Measurements from ENCODE around the gene KCTD7.
"Not testable (repeated sequence)": the region's sequence is repeated elsewhere in the genome, so short reads cannot be mapped to it uniquely, and the experiment has no call there.

Gene KCTD7

GRCh38 chr7:66614596-66614995 is 14.1 kb upstream of the KCTD7 start:
- H3K27ac ChIP-seq; DNase-seq (ENCODE audit: low read depth, low spot score): not testable (repeated sequence)

- DNase-seq (ENCODE audit: low read depth, low spot score) = no peak
- no peak overlapping the region for H3K27ac ChIP-seq
Measured at GRCh38 chr7:66615699-66616098, 13.0 kb upstream of the KCTD7 start.

GRCh38 chr7:66617295-66617694 is 11.4 kb upstream of the KCTD7 start:
- H3K27ac ChIP-seq = no peak overlapping the region
- DNase-seq (ENCODE audit: low read depth, low spot score) = no peak

DNA sequence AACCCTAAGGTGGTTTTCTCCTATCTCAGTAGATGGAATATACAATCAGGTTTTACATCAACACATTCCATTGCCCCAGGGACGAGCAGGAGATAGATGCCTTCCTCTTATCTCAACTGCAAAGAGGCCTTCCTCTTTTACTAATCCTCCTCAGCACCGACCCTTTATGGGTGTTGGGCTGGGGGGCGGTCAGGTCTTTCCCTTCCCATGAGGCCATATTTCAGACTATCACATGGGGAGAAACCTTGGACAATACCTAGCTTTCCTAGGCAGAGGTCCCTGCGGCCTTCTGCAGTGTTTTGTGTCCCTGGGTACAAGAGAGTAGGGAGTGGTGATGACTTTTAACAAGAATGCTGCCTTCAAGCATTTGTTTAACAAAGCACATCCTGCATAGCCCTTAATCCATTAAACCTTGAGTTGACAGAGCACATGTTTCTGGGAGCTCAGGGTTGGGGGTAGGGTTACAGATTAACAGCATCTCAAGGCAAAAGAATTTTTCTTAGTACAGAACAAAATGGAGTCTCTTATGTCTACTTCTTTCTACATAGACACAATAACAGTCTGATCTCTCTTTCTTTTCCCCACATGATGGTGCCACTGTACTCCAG is 9.2 kb upstream of the KCTD7 start:
- DNase-seq (ENCODE audit: low read depth, low spot score); H3K27ac ChIP-seq: not testable (repeated sequence)

DNA sequence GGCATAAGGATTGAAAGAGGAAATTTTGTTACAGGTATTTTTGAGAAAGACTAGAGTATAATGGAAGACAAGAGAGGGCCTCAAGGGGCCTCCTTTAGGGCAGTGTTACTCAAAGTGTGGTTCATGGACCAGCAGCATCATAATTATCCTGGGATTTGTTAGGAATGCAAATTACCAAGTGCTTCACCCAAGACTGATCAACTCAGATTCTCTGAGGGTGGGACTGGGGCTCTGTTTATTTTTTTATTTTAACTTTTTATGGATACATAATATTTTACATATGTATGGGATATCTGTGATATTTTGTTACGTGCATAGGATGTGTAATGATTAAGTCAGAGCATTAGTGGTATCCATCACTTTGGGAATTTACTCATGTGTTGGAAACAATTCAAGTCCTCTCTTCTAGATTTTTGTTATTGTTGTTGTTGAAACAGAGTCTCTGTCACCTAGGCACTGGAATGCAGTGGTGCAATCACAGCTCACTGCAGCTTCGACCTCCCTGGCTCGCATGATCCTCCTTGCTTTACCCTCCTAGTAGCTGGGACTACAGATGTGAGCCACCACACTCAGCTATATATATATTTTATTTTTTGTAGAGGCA is 2.2 kb upstream of the KCTD7 start:
- H3K27ac ChIP-seq = peak overlapping the region; percentile 0
- no peak for DNase-seq (ENCODE audit: low read depth, low spot score)

DNA sequence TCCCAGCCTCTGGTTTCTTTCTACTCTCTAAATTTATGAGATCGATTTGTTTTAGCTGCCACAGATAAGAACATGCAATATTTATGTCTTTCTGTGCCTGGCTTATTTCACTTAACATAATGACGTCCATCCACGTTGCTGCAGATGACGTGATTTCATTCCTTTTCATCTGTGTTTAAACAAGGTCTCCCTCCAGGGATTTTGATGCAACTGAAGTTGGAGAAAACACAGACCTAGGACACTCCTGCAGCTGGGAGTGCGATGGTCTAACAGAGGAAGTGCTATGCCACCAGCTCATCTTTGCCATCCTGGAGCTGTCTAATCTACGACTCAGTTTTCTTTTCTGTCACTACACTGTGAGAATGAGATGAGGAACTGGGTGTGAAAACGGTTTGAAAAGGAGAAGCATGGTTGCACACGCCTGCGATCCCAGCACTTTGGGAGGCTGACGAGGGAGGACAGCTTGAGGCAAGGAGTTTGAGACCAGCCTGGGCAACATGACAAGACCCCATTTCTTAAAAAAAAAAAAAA is 1.5 kb upstream of the KCTD7 start:
- no peak overlapping the region for H3K27ac ChIP-seq
- no peak for DNase-seq (ENCODE audit: low read depth, low spot score)

DNA sequence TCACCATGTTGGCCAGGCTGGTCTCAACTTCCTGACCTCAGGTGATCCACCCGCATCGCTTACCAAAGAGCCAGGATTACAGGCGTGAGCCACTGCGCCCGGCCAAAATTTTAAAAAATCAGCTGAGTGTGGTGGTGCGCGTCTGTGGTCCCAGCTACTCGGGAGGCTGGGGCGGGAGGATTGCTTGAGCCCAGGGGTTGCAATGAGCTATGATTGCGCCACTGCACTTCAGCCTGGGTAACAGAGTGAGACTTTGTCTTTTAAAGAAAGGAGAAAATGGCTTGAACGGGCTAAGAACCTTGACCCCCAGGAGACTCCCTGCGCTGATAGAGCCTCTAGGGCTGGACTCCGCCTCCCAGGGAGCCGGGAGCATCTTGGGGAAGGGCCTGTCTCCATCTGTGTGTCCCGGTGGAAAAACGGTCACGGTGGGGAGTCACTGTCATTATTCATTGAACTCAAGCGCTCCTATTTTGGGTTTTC is 760 bp upstream of the KCTD7 start:
- no peak for DNase-seq (ENCODE audit: low read depth, low spot score)
- peak overlapping the region; percentile 75 for H3K27ac ChIP-seq

- peak overlapping the region; percentile 75 for H3K27ac ChIP-seq
- no peak for DNase-seq (ENCODE audit: low read depth, low spot score)
Measured at GRCh38 chr7:66629222-66630062, 761 bp downstream of the KCTD7 start.

DNA sequence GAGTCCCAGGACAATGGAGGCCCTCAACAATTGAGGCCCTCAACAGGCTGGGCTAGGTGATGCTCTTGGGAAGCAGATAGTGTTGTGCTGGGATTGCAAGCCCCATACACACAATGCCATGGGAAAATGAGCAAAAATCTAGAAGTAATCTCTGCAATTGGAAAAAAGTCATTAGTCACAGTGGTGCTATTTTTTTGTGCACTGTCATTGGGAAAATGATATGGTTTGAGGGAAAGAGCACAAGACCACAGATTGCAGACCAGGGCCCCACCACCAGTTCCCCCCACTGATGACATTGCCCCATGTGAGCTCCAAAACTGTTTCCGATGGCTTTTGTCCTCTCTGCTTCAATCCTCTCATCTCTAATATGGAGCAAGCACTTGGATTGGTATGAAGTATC is 1.9 kb downstream of the KCTD7 start:
- no peak for DNase-seq (ENCODE audit: low read depth, low spot score)
- no peak overlapping the region for H3K27ac ChIP-seq

DNA sequence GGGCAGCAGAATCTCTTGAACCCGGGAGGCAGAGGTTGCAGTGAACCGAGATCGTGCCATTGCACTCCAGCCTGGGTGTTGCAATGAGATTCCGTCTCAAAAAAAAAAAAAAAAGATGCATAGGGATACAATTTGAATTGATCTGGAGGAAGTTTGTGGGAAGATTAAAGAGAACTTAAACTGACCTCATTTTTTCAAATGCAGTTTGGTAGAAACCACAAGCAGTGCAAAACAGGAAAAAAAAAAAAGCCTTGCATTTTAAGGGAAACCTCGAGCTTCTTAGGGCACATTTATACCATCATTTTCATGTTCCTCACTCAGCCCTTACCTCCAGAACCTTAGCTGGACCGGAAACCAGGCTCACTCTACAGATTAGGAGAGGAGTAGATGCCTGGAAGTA is 2.8 kb downstream of the KCTD7 start:
- no peak for DNase-seq (ENCODE audit: low read depth, low spot score)
- no peak overlapping the region for H3K27ac ChIP-seq

GRCh38 chr7:66634816-66635215 is 6.1 kb downstream of the KCTD7 start:
- no peak overlapping the region for H3K27ac ChIP-seq
- DNase-seq (ENCODE audit: low read depth, low spot score) = no peak

DNA sequence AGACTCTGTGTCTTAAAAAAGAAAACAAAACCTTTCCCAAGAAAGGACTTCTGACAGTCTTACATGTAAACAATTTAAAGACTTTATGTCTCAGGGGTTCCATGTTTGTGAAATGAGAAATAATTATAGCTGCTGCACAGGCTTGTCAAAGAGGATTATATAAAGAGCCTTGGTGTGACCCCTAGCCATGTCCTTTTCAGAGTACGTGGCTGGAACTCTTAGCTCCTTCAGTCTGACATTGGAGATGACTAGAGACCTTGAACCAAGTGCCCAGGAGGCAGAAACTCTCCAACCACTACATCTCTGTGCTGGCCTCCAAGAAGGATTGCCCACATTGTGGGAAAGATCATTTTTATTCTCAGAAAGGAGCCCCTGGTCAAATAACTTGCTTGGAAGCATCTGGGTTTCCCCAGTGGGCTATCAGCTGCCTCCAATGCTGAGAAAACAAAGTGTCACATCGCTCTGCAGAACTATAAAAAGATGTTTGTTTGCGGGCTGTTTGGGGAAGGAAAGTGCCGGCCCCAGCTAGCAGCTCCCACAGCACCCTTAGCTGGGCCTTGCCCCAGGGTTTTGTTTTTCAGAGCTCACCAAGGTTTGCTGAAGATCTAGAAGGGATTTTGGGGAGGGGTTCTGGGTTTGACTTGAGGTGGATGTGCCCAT is 6.8 kb downstream of the KCTD7 start:
- DNase-seq (ENCODE audit: low read depth, low spot score); H3K27ac ChIP-seq: not testable (repeated sequence)

- DNase-seq (ENCODE audit: low read depth, low spot score); H3K27ac ChIP-seq: not testable (repeated sequence)
Measured at GRCh38 chr7:66635982-66636546, 7.4 kb downstream of the KCTD7 start.

GRCh38 chr7:66638309-66639099 is 9.8 kb downstream of the KCTD7 start:
- no peak overlapping the region for H3K27ac ChIP-seq
- no peak for DNase-seq (ENCODE audit: low read depth, low spot score)

DNA sequence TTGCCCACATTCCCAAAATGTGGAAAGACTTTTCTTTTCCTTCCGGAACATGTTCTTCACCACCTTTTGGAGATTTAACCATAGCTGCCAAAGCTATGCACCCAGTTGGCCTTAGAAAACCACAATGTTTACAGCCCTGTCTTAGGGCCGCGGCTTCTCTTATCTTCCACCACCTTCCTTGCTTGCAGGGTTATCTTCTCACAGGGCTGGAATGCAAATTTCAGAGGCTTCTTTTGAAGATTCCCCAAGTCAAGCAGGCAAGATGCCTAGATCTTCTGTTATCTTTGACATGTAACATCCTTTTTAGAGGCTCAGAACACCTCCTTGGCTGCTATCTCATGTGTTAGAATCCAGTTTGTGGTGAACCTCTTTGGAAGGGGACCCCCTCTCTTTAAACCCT is 11.1 kb downstream of the KCTD7 start:
- DNase-seq (ENCODE audit: low read depth, low spot score) = no peak
- no peak overlapping the region for H3K27ac ChIP-seq

DNA sequence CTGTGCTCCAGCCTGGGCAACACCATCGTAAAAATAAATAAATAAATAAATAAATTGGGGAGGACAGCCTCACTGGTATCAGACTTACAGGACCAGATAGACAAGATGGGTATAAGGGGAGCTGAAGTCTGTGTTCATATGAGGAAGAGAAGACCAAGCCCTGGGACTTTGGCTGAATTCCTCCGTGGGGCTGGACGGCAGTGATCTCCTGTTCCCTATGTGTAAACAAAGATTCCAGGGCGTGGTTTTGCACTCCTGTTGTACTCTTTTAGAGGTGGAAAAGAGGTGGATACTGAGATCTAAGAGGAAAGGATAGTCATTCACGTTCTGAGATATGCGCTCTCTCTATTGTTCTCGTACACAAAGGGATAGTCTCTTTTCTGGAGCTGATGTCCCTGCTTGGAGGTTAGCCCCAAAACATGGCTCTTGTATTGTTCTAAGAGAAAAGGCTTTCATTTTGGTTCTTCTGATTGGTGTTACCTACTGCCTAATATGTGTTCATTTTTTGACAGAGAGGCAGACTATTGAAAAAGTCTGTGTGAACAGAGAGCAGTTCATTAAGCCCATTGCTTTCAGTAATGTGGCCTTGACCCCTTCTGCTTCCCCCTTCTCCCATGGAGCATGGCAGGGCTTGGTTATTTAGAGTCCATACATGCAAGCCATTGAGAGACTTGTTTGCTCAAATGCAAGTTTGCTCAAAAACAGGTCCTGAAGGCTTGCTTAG is 12.3 kb downstream of the KCTD7 start:
- H3K27ac ChIP-seq = no peak overlapping the region
- DNase-seq (ENCODE audit: low read depth, low spot score) = no peak

GRCh38 chr7:66641526-66641871 is 12.8 kb downstream of the KCTD7 start:
- DNase-seq (ENCODE audit: low read depth, low spot score) = no peak
- no peak overlapping the region for H3K27ac ChIP-seq

GRCh38 chr7:66642186-66642585 is 13.5 kb downstream of the KCTD7 start:
- no peak overlapping the region for H3K27ac ChIP-seq
- no peak for DNase-seq (ENCODE audit: low read depth, low spot score)

GRCh38 chr7:66642932-66643331 is 14.3 kb downstream of the KCTD7 start:
- H3K27ac ChIP-seq = no peak overlapping the region
- no peak for DNase-seq (ENCODE audit: low read depth, low spot score)

Data from epithelial cell of prostate (primary cell).